HG03039 (cell line): ENCODE measurements around the gene CCSER1.

Experiments used
- ATAC-seq: cut with Tn5 transposase; IDR thresholded peaks from one replicate; pipeline ENCODE4 v1.9.1; 2021; ENCODE audit warnings: mild to moderate bottlenecking, moderate library complexity; ENCODE audit not compliant: unreplicated experiment

The CCSER1 gene

GRCh38 chr4:90127223-90127705 is at the start of gene CCSER1:
Gene CCSER1 (plus strand): TSS chr4:90127394.
- ATAC-seq, result peak; percentile 84

- ATAC-seq, result no peak
Observed at GRCh38 chr4:90078440-90078839, 48.8 kb upstream of the CCSER1 start.

- ATAC-seq, result no peak
Observed at GRCh38 chr4:90080116-90080515, 47.1 kb upstream of the CCSER1 start.

GRCh38 chr4:90081432-90082144 is 45.6 kb upstream of the CCSER1 start:
- no peak for ATAC-seq

- ATAC-seq, result no peak
Observed at GRCh38 chr4:90082449-90082848, 44.7 kb upstream of the CCSER1 start.

GRCh38 chr4:90084277-90084966 is 42.8 kb upstream of the CCSER1 start:
- no peak for ATAC-seq

GRCh38 chr4:90084967-90085295 is 42.3 kb upstream of the CCSER1 start:
- ATAC-seq, result no peak

- no peak for ATAC-seq
Observed at GRCh38 chr4:90093526-90093925, 33.7 kb upstream of the CCSER1 start.

GRCh38 chr4:90095000-90095399 is 32.2 kb upstream of the CCSER1 start:
- ATAC-seq, result no peak

- ATAC-seq, result no peak
Observed at GRCh38 chr4:90099812-90100211, 27.4 kb upstream of the CCSER1 start.

- no peak for ATAC-seq
Observed at GRCh38 chr4:90103991-90104390, 23.2 kb upstream of the CCSER1 start.

GRCh38 chr4:90105274-90105673 is 21.9 kb upstream of the CCSER1 start:
- ATAC-seq, result no peak

- ATAC-seq, result no peak
Observed at GRCh38 chr4:90112715-90113114, 14.5 kb upstream of the CCSER1 start.

GRCh38 chr4:90113881-90114457 is 13.2 kb upstream of the CCSER1 start:
- no peak for ATAC-seq

- ATAC-seq, result peak; percentile 83
Observed at GRCh38 chr4:90118527-90119195, 8.5 kb upstream of the CCSER1 start.

GRCh38 chr4:90120037-90120436 is 7.2 kb upstream of the CCSER1 start:
- ATAC-seq, result no peak

GRCh38 chr4:90120815-90121214 is 6.4 kb upstream of the CCSER1 start:
- no peak for ATAC-seq

GRCh38 chr4:90121676-90122354 is 5.4 kb upstream of the CCSER1 start:
- no peak for ATAC-seq

GRCh38 chr4:90122355-90122748 is 4.8 kb upstream of the CCSER1 start:
- ATAC-seq, result no peak

GRCh38 chr4:90124276-90124675 is 2.9 kb upstream of the CCSER1 start:
- no peak for ATAC-seq

GRCh38 chr4:90126805-90127204 is 389 bp upstream of the CCSER1 start:
- no peak for ATAC-seq
